G401 (cell line): Measurements from ENCODE around the gene PTPRH. TPM values are rescaled to one million over a fixed set of nuclear protein-coding genes. Genes with fewer than 3 reads are reported as not detected.

Experiments
- DNase-seq: peaks from one replicate; pipeline ENCODE4 v3.0.0-alpha.2; 2015; ENCODE audit warnings: low spot score
- in situ Hi-C: cut with HindIII; loops from 2 replicates; pipeline ENCODE4 v1.10.0; 2016; ENCODE audit warnings: low sequenced_read_pairs, mixed read lengths
- total RNA-seq: library from RNA; depleted of rRNA; stranded (reverse); fragments of >200 nt; shearing (Covaris generic); gene quantifications from 2 replicates; pipeline ENCODE4 v1.2.3, GENCODE V29; 2014; rRNA removed

The PTPRH gene
- total RNA-seq, 1 experiment from 2014 or later, result 20.7 TPM

GRCh38 chr19:55149078-55150003 lies 60.0 kb downstream of the PTPRH start, which contains the start of gene TNNT1:
Gene TNNT1 (minus strand): TSS chr19:55149206. CDS start chr19:55147157, 2,049 bp downstream.
- no peak for DNase-seq
- in situ Hi-C loops, result no loop called here

DNA sequence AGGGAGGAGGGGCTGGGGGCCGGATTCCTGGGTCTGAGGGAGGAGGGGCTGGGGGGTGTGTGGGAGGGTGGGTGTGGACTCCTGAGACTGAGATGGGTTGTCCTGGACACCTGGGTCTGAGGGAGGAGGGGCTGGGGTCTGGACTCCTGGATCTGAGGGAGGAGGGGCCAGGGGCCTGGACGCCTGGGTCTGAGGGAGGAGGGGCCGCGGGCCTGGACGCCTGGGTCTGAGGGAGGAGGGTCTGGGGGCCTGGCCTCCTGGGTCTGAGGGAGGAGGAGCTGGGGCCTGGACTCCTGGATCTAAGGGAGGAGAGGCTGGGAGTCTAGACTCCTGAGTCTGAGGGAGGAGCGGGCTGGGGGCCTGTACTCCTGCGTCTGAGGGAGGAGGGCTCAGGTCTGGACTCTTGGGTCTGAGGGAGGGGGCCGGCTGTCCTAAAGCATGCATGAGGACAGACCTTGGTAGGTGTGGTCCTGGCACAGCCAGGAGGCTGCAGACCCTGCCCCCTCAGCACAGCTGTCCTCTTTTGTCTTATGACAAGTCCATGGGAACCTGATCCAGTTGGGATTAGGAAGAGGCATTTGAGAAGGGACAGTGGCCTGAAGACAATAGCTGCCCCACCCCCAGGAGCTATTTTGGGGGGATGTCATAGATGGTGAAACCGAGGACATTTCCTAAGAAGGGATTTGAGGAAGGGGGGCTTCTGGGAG lies 61.6 kb downstream of the PTPRH start:
- DNase-seq, result no peak
- in situ Hi-C loops, result no loop called here

DNA sequence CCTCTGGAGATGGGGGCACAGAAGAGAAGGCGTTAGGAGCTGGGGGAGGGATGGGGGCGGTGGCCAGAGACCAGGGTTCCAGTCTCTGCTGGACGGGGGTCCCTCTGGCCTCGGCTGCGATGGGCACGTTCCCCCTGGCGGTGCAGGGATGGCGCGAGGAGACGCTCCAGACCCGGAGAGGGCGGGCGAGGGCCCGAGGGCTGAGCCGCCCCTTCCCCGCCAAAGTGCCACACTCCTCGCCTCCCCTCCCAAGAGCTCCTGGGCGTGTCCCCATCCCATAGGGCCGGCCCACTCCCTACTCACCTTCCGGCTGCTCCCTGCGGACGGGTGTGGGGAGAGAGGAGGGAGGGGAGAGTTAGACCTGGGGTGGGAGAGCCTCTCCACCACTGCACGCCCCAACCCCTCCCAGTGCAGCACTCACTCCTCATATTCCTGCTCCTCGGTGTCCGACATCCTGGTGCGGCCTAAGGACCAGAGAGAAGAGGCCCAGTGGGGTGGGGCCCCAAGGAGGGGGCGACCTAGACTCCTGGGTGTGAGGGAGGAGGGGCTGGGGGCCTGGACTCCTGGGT lies 62.5 kb downstream of the PTPRH start:
- peak; percentile 55 for DNase-seq
- in situ Hi-C loops, result no loop called here

GRCh38 chr19:55146078-55146704 lies 63.1 kb downstream of the PTPRH start:
- no peak for DNase-seq
- in situ Hi-C loops, result no loop called here

DNA sequence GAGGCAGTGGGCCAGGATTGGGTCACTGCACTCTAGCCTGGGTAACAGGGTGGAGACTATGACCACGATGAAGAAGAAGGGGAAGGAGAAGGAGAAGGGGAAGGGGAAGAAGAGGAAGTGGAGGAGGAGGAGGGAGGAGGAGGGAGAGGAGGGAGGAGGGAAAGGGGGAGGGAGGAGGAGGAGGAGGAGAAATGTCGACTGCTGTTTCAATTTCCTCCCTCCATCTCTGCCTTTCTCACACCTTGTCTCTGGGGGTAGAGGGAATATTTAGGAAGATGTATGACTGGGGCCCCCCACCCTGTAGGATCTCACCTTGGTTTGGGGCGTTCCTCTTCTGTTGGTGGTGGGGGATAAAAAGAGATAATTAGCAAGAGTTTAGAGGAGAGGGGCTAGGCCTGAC lies 64.1 kb downstream of the PTPRH start:
- no peak for DNase-seq
- in situ Hi-C loops, result no loop called here

GRCh38 chr19:55141696-55142095 lies 67.6 kb downstream of the PTPRH start:
- no peak for DNase-seq
- in situ Hi-C loops, result no loop called here

GRCh38 chr19:55137915-55138314 lies 71.4 kb downstream of the PTPRH start:
- DNase-seq, result no peak
- in situ Hi-C loops, result no loop called here

DNA sequence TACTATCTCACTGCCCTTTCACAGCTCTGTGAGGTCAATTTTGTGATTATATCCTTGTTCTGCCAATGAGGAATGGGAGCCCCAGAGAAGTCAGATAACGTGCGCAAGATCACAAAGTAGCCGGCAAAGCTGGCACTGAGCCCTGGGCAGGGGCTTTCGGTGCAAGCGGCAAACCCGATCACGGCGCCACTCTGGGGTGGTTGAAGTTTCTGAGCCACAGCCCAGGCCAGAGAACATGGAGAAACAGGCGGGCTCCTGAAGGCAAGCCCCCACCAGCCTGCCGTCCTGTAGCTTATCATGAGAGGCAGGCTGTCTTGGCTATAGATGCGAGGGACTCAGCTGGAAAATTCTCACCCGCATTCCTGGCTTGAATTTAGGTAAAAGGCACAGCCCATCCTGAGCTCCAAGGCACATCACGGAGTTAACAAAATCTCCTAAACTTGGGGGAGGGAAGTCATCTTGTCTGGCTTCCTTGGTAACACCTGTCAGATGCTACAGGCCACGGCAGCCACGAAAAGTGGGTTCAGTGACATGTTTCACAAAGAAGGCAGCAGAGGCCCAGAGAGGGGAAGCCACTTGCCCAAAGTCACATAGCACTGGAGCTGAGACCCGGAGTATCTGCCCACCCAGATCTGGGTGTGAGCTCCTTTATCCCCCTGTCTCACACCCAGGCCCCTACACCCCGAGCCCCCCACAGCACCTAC lies 72.8 kb downstream of the PTPRH start:
- no peak for DNase-seq
- in situ Hi-C loops, result no loop called here

DNA sequence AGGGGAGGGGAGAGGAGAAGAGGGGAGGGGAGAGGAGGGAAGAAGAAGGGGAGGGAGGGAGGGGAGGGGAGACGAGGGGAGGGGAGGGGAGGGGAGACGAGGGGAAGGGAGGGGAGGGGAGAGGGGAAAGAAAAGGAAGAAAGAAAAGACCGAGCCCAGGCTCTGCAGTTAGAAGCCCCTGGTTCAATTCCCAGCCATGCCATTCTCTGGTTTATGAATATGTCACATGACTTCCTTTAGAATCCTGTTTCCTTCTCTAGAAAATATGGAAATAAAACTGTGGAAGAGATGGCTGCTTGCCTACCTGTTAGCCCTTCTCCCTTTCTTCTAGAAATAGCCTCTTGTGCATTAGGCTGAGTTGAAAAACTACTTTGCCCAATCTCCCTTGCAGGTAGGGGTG lies 74.6 kb downstream of the PTPRH start:
- DNase-seq, result no peak
- in situ Hi-C loops, result no loop called here

DNA sequence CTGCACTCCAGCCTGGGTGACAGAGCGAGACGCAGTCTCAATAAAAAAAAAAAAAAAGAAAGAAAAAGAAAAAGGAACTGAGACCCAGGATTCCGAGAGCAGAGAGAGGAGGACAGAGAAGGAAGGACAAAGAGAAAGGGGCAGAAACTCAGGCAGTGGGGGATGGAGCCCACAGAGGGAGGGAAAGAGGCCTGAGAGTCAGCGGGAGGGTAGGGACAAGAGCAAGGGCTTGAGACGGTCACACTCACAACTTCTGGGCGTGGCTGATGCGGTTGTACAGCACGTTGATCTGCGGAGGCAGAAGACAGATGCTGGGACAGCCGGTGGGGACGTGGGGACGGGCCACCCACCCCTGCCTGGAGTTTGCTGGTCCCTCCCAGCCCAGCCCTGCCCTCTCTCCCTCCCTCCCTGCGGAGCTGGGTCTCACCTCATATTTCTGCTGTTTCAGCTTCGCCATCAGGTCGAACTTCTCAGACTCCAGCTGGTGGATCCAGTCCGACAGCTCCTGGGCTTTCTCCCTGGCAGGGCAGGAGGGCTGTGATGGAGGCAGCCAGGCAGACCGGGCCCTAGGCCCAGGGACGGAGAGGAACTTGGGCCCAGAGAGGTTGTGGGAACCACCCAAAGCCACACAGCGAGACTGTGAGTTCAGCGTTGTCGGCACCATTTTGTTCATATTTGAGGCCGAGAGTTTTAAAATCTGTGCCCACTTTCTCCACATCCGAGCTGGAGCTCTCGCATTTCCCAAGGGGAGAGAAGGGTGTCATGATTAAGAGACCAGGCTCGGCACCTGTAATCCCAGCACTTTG lies 75.5 kb downstream of the PTPRH start:
- no peak for DNase-seq
- in situ Hi-C loops, result no loop called here

DNA sequence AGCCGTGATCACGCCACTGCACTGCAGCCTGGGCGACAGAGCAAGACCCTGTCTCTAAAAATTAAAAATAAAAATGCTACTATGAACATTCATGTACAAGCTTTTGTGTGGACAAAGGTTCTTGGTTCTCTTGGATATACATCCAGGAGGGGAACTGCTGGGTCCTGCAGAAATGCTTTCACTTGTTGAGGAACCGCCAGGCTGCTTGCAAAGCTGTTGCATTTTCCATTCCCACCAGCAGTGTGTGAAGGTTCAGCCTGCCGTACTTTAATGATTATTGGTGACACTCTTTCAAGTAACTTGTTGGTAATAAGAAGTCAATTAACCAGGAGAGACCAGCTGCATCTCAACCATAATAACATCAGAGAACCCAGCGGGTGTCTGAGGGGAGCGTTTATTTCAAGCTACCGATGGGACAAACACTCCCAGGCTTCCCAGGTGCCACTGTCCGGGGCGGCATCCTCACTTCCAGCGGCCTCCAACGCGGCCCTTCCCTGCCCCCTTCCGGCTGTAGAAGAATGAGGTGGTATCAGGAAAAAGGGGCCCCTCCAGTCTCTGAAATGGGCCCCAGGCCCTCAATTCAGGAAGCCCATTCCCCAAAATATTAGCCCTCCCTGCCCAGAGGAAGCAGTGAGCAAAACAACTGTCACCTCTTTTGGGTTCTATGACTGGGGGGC lies 76.7 kb downstream of the PTPRH start:
- DNase-seq, result no peak
- in situ Hi-C loops, result no loop called here

GRCh38 chr19:55131421-55131820 lies 77.9 kb downstream of the PTPRH start:
- in situ Hi-C loops, result no loop called here

More at GRCh38 chr19:55131421-55131820, 77.9 kb downstream of the PTPRH start:
- DNase-seq, result no peak

Other genes starting within 250 kb of the PTPRH start
- gene NLRP2, start 243.1 kb downstream of the PTPRH start, total RNA-seq, result not detected in 2 replicates
- gene GP6, start 171.2 kb downstream of the PTPRH start, total RNA-seq, result not detected in 2 replicates
- 31.4 and 38.9 TPM in 2 replicates for gene RDH13, start 146.4 kb downstream of the PTPRH start, total RNA-seq
- 9.7 and 11.7 TPM in 2 replicates for gene EPS8L1, start 133.6 kb downstream of the PTPRH start, total RNA-seq
- 77.4 and 81.7 TPM in 2 replicates for gene PPP1R12C, start 91.9 kb downstream of the PTPRH start, total RNA-seq
- gene TNNT1, start 60.3 kb downstream of the PTPRH start, total RNA-seq, result 423 and 463 TPM in 2 replicates
- gene TNNI3, start 51.8 kb downstream of the PTPRH start, total RNA-seq, result 13.5 and 25.2 TPM in 2 replicates
- gene DNAAF3, start 42.9 kb downstream of the PTPRH start, total RNA-seq, result 25.2 and 37.7 TPM in 2 replicates
- gene SYT5, start 29.2 kb downstream of the PTPRH start, total RNA-seq, result 0.85 and 1.2 TPM in 2 replicates
- 0.62 and 1.5 TPM in 2 replicates for gene TMEM86B, start 19.3 kb upstream of the PTPRH start, total RNA-seq
- 104 and 109 TPM in 2 replicates for gene PPP6R1, start 49.5 kb upstream of the PTPRH start, total RNA-seq
- 74.4 and 89.1 TPM in 2 replicates for gene HSPBP1, start 70.6 kb upstream of the PTPRH start, total RNA-seq
- 8.9 and 18.3 TPM in 2 replicates for gene BRSK1, start 74.5 kb upstream of the PTPRH start, total RNA-seq
- 1.9 TPM in 1 of 2 replicates, not detected in the other for gene TMEM150B, start 115.8 kb upstream of the PTPRH start, total RNA-seq
- 17.7 and 20.8 TPM in 2 replicates for gene KMT5C, start 130.4 kb upstream of the PTPRH start, total RNA-seq
- 5.8 TPM in 2 replicates for gene COX6B2, start 145.2 kb upstream of the PTPRH start, total RNA-seq
- not detected in 2 replicates for gene GARIN5B, start 153.8 kb upstream of the PTPRH start, total RNA-seq
- gene IL11, start 161.0 kb upstream of the PTPRH start, total RNA-seq, result 6.5 and 8.4 TPM in 2 replicates
- gene TMEM190, start 167.3 kb upstream of the PTPRH start, total RNA-seq, result 4.0 and 14.0 TPM in 2 replicates
- gene TMEM238, start 174.8 kb upstream of the PTPRH start, total RNA-seq, result 0.55 TPM in 1 of 2 replicates, not detected in the other
- 236 and 319 TPM in 2 replicates for gene RPL28, start 176.4 kb upstream of the PTPRH start, total RNA-seq
- gene UBE2S, start 198.3 kb upstream of the PTPRH start, total RNA-seq, result 329 and 348 TPM in 2 replicates
- gene SHISA7, start 233.8 kb upstream of the PTPRH start, total RNA-seq, result not detected in 2 replicates